HEK293 (cell line): ENCODE measurements around the gene HLA-DQB2.
"Not testable (repeated sequence)": the region's sequence is repeated elsewhere in the genome, so short reads cannot be mapped to it uniquely, and the experiment has no call there.

ENCODE experiments used
- CTCF ChIA-PET: fragments of 350-600 bp; formaldehyde crosslinking; extraction: SDS; loops from one replicate; lab custom pipeline; 2021; ENCODE audit warnings: antibody characterized with exemption; lab: Yijun Ruan, JAX
- POLR2A ChIA-PET: fragments of 300-600 bp; formaldehyde crosslinking; extraction: SDS; loops from one replicate; lab custom pipeline; 2020; ENCODE audit warnings: antibody characterized with exemption, inconsistent platforms; lab: Yijun Ruan, JAX
- H3K27ac ChIP-seq: fragments of 200-500 bp; sonication (Bioruptor generic); 2 replicates; pipeline ENCODE4 v1.5.1; 2014; ENCODE audit warnings: low read depth, low read length, control low read depth, inconsistent platforms; ENCODE audit errors: extremely low read depth
- H3K36me3 ChIP-seq, 2 experiments: fragments of 200-500 bp in 1 of 2; sonication (Bioruptor generic) in 1 of 2; 1 replicate in 1 of 2; 2 replicates in 1 of 2; pipeline ENCODE4 v1.5.1; 2014 to 2017; ENCODE audit warnings: inconsistent platforms in 2 of 2, low read length in 2 of 2; ENCODE audit not compliant: control insufficient read depth in 2 of 2, insufficient read depth in 1 of 2
- H3K4me1 ChIP-seq: fragments of 200-500 bp; sonication (Bioruptor generic); 2 replicates; pipeline ENCODE4 v1.5.1; 2014; ENCODE audit warnings: mild to moderate bottlenecking, low read length, inconsistent platforms; ENCODE audit not compliant: control insufficient read depth, insufficient read depth
- H3K4me3 ChIP-seq: 2 replicates; pipeline ENCODE4 v1.5.1; 2011; ENCODE audit warnings: low read depth, mild to moderate bottlenecking, control low read depth, low read length, moderate library complexity
- H3K9me3 ChIP-seq: fragments of 200-500 bp; sonication (Bioruptor generic); 2 replicates; pipeline ENCODE4 v1.5.1; 2014; ENCODE audit warnings: low read depth, low read length, inconsistent platforms; ENCODE audit not compliant: control insufficient read depth, insufficient read depth
- CTCF ChIP-seq: fragments of 450-650 bp; formaldehyde crosslinking; IDR thresholded peaks from 2 replicates; pipeline ENCODE4 v1.5.1; 2016; ENCODE audit warnings: missing biosample characterization, missing genetic modification characterization
- ELK4 ChIP-seq: IDR thresholded peaks from 2 replicates; pipeline ENCODE4 v1.6.1; 2011; ENCODE audit warnings: mild to moderate bottlenecking, low read depth, low read length, borderline replicate concordance
- GLI2 ChIP-seq: fragments of 450-650 bp; formaldehyde crosslinking; IDR thresholded peaks from 2 replicates; pipeline ENCODE4; 2017; ENCODE audit warnings: missing biosample characterization, missing genetic modification characterization, low read depth, borderline replicate concordance
- IKZF3 ChIP-seq: fragments of 450-650 bp; IDR thresholded peaks from 2 replicates; pipeline ENCODE4 v1.5.0; 2018; ENCODE audit warnings: missing biosample characterization, mild to moderate bottlenecking, missing genetic modification characterization, moderate library complexity
- ZFP69B ChIP-seq: fragments of 450-650 bp; formaldehyde crosslinking; IDR thresholded peaks from 2 replicates; pipeline ENCODE4 v1.5.1; 2016; ENCODE audit warnings: missing biosample characterization, missing genetic modification characterization
- ZNF221 ChIP-seq: fragments of 450-650 bp; formaldehyde crosslinking; IDR thresholded peaks from 2 replicates; pipeline ENCODE4 v1.5.1; 2017; ENCODE audit warnings: missing biosample characterization, missing genetic modification characterization, borderline replicate concordance
- ZNF24 ChIP-seq: fragments of 450-650 bp; formaldehyde crosslinking; IDR thresholded peaks from 2 replicates; pipeline ENCODE4 v1.5.1; 2016; ENCODE audit warnings: missing biosample characterization, missing genetic modification characterization
- ZNF391 ChIP-seq: fragments of 450-650 bp; formaldehyde crosslinking; IDR thresholded peaks from 2 replicates; pipeline ENCODE4 v1.5.1; 2016; ENCODE audit warnings: low read depth, missing biosample characterization, missing genetic modification characterization, borderline replicate concordance
- ZNF488 ChIP-seq: fragments of 450-650 bp; formaldehyde crosslinking; IDR thresholded peaks from 2 replicates; pipeline ENCODE4 v1.5.1; 2016; ENCODE audit warnings: missing biosample characterization, missing genetic modification characterization
- ZNF548 ChIP-seq: fragments of 450-650 bp; formaldehyde crosslinking; IDR thresholded peaks from 2 replicates; pipeline ENCODE4 v1.5.1; 2016; ENCODE audit warnings: missing biosample characterization, missing genetic modification characterization
- ZNF664 ChIP-seq: fragments of 450-650 bp; formaldehyde crosslinking; IDR thresholded peaks from 2 replicates; pipeline ENCODE4 v1.5.1; 2016; ENCODE audit warnings: missing biosample characterization, missing genetic modification characterization
- ZNF791 ChIP-seq: fragments of 450-650 bp; formaldehyde crosslinking; IDR thresholded peaks from 2 replicates; pipeline ENCODE4 v1.5.1; 2016; ENCODE audit warnings: missing biosample characterization, missing genetic modification characterization
- ZSCAN16 ChIP-seq: fragments of 450-650 bp; formaldehyde crosslinking; IDR thresholded peaks from 2 replicates; pipeline ENCODE4 v1.5.1; 2016; ENCODE audit warnings: missing biosample characterization, missing genetic modification characterization
- TF ChIP-seq, protein P1 (sequence below): fragments of 450-650 bp; formaldehyde crosslinking; IDR thresholded peaks from 2 replicates; pipeline ENCODE4 v1.5.1; 2016; ENCODE audit warnings: missing biosample characterization, missing genetic modification characterization, borderline replicate concordance

HLA-DQB2 gene

GRCh38 chr6:32745649-32746048 is 17.7 kb downstream of the HLA-DQB2 start:
- POLR2A ChIA-PET, CTCF ChIA-PET, H3K9me3 ChIP-seq, H3K27ac ChIP-seq, H3K4me1 ChIP-seq, H3K36me3 ChIP-seq, H3K4me3 ChIP-seq: not testable (repeated sequence)

- no peak overlapping the region for H3K27ac ChIP-seq
- H3K4me3 ChIP-seq, result no peak overlapping the region
- CTCF ChIA-PET, result interaction anchor here (1.4 kb wide), 1 partner anchor 124 kb away, joined by 5 read pairs; no protein-coding TSS in a partner anchor
- H3K36me3 ChIP-seq, result no peaks in the 10 kb centered on the region
- POLR2A ChIA-PET, result no interaction called here
- no peaks in the 10 kb centered on the region for H3K4me1 ChIP-seq
- no peak for TF ChIP-seq ZNF664 (tag by site-specific recombination)
- no peak for TF ChIP-seq ELK4
- no peak for TF ChIP-seq ZNF791 (tag by site-specific recombination)
- no peak for TF ChIP-seq ZNF391 (tag by site-specific recombination)
- TF ChIP-seq ZFP69B (tag by site-specific recombination), result no peak
- TF ChIP-seq, protein P1, sequence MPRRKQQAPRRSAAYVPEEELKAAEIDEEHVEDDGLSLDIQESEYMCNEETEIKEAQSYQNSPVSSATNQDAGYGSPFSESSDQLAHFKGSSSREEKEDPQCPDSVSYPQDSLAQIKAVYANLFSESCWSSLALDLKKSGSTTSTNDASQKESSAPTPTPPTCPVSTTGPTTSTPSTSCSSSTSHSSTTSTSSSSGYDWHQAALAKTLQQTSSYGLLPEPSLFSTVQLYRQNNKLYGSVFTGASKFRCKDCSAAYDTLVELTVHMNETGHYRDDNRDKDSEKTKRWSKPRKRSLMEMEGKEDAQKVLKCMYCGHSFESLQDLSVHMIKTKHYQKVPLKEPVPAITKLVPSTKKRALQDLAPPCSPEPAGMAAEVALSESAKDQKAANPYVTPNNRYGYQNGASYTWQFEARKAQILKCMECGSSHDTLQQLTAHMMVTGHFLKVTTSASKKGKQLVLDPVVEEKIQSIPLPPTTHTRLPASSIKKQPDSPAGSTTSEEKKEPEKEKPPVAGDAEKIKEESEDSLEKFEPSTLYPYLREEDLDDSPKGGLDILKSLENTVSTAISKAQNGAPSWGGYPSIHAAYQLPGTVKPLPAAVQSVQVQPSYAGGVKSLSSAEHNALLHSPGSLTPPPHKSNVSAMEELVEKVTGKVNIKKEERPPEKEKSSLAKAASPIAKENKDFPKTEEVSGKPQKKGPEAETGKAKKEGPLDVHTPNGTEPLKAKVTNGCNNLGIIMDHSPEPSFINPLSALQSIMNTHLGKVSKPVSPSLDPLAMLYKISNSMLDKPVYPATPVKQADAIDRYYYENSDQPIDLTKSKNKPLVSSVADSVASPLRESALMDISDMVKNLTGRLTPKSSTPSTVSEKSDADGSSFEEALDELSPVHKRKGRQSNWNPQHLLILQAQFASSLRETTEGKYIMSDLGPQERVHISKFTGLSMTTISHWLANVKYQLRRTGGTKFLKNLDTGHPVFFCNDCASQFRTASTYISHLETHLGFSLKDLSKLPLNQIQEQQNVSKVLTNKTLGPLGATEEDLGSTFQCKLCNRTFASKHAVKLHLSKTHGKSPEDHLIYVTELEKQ (tag by site-specific recombination), result no peak
- TF ChIP-seq ZNF221 (tag by site-specific recombination), result no peak
- TF ChIP-seq ZNF24 (tag by site-specific recombination), result no peak
- TF ChIP-seq ZSCAN16, result no peak
- no peak for TF ChIP-seq ZNF488 (tag by site-specific recombination)
- TF ChIP-seq GLI2, result no peak
- no peaks in the 10 kb centered on the region for H3K9me3 ChIP-seq
These were observed 18.6 kb downstream of the HLA-DQB2 start for GRCh38 chr6:32744776-32745175.

GRCh38 chr6:32742374-32742773 is 21.0 kb downstream of the HLA-DQB2 start:
- POLR2A ChIA-PET, result no interaction called here
- TF ChIP-seq ZNF548, result no peak
- no peak for TF ChIP-seq ZNF791 (tag by site-specific recombination)
- no peak for TF ChIP-seq ZFP69B (tag by site-specific recombination)
- TF ChIP-seq CTCF (tag by site-specific recombination), result no peak
- TF ChIP-seq IKZF3 (tag by site-specific recombination), result no peak
- CTCF ChIA-PET, result no interaction called here
- Histone ChIP-seq H3K9me3 (no peaks in the 10 kb centered on the region), H3K4me1 (no peaks in the 10 kb centered on the region), H3K27ac (no peak overlapping the region), H3K4me3 (no peak overlapping the region), H3K36me3 (no peaks in the 10 kb centered on the region)
